NCI-H82 (cell line): Measurements from ENCODE around the gene IKBKE.

Experiments
- DNase-seq: peaks from one replicate; lab custom pipeline; 2025; lab: John Stamatoyannopoulos, UW

IKBKE gene

GRCh38 chr1:206469933-206470691 lies at the start of gene IKBKE:
Gene IKBKE (plus strand): TSS chr1:206470476. CDS start chr1:206473228, 2,752 bp downstream.
- no peak for DNase-seq

- peak; percentile 97 for DNase-seq
Observed at GRCh38 chr1:206421616-206422340, 48.5 kb upstream of the IKBKE start.

GRCh38 chr1:206422525-206422924 lies 47.8 kb upstream of the IKBKE start:
- peak; percentile 81 for DNase-seq

GRCh38 chr1:206427291-206427690 lies 43.0 kb upstream of the IKBKE start:
- DNase-seq, result no peak

- no peak for DNase-seq
Observed at GRCh38 chr1:206429421-206429820, 40.9 kb upstream of the IKBKE start.

GRCh38 chr1:206430031-206430983 lies 40.0 kb upstream of the IKBKE start:
- no peak for DNase-seq

- no peak for DNase-seq
Observed at GRCh38 chr1:206435445-206435844, 34.8 kb upstream of the IKBKE start.

GRCh38 chr1:206438554-206438953 lies 31.7 kb upstream of the IKBKE start:
- no peak for DNase-seq

GRCh38 chr1:206439205-206439604 lies 31.1 kb upstream of the IKBKE start:
- no peak for DNase-seq

GRCh38 chr1:206441336-206441967 lies 28.8 kb upstream of the IKBKE start:
- no peak for DNase-seq

- DNase-seq, result no peak
Observed at GRCh38 chr1:206442101-206442500, 28.2 kb upstream of the IKBKE start.

GRCh38 chr1:206445116-206445515 lies 25.2 kb upstream of the IKBKE start:
- peak; percentile 35 for DNase-seq

GRCh38 chr1:206445911-206446356 lies 24.3 kb upstream of the IKBKE start:
- peak; percentile 97 for DNase-seq

GRCh38 chr1:206446688-206447421 lies 23.4 kb upstream of the IKBKE start:
- peak; percentile 98 for DNase-seq

- DNase-seq, result peak; percentile 96
Observed at GRCh38 chr1:206447422-206447765, 22.9 kb upstream of the IKBKE start.

- DNase-seq, result no peak
Observed at GRCh38 chr1:206447792-206448191, 22.5 kb upstream of the IKBKE start.

GRCh38 chr1:206448471-206448870 lies 21.8 kb upstream of the IKBKE start:
- no peak for DNase-seq

GRCh38 chr1:206449565-206449964 lies 20.7 kb upstream of the IKBKE start:
- peak; percentile 90 for DNase-seq

GRCh38 chr1:206450281-206450680 lies 20.0 kb upstream of the IKBKE start:
- no peak for DNase-seq

GRCh38 chr1:206451134-206451686 lies 19.1 kb upstream of the IKBKE start:
- no peak for DNase-seq

GRCh38 chr1:206453111-206453510 lies 17.2 kb upstream of the IKBKE start:
- DNase-seq, result no peak
